Stomach (tissue), 9 donors: ENCODE results near the gene CHP2. TPM values are rescaled to one million over a fixed set of nuclear protein-coding genes. Genes with fewer than 3 reads are reported as not detected.
A peak's percentile ranks its signal among the peaks of the same experiment; 100 is the strongest.

Source experiments
- DNase-seq, 2 donors: peaks; one replicate each; pipeline versions ENCODE4 v3.0.0 to v3.0.0-alpha.2; 2013 to 2019
- H3K27ac ChIP-seq, 5 donors: fragments of 200-600 bp in 4 of 5; sonication (generic) in 4 of 5; one replicate each; pipeline ENCODE4 v1.5.1; 2013 to 2019; ENCODE audit warnings: mild to moderate bottlenecking in 1 of 5, moderate library complexity in 1 of 5
- H3K27me3 ChIP-seq, 3 donors: fragments of 200-600 bp; sonication (generic); one replicate each; pipeline ENCODE4 v1.5.1; 2017 to 2019; ENCODE audit warnings: mixed run types in 1 of 3
- H3K36me3 ChIP-seq, 4 donors: fragments of 200-600 bp; sonication (generic); 1 replicate in 3 of 4; 2 replicates in 1 of 4; pipeline ENCODE4 v1.5.1; 2016 to 2019
- H3K4me1 ChIP-seq, 4 donors: fragments of 200-600 bp; sonication (generic); one replicate each; pipeline ENCODE4 v1.5.1; 2016 to 2019
- H3K4me3 ChIP-seq, 4 donors: fragments of 200-600 bp; sonication (generic) in 3 of 4; one replicate each; pipeline ENCODE4 v1.5.1; 2016 to 2019; ENCODE audit warnings: mild to moderate bottlenecking in 1 of 4
- H3K9me3 ChIP-seq, 4 donors: fragments of 200-600 bp; sonication (generic); one replicate each; pipeline ENCODE4 v1.5.1; 2016 to 2019
- CTCF ChIP-seq, 7 experiments: fragments of 450-650 bp in 4 of 7; fragments of 200-600 bp in 3 of 7; sonication (generic) in 3 of 7; IDR thresholded peaks; one replicate each; pipeline ENCODE4 v1.5.1; 2016 to 2019; ENCODE audit warnings: antibody characterized with exemption in 7 of 7, control low read depth in 2 of 7, mild to moderate bottlenecking in 1 of 7
- EP300 ChIP-seq: sonication (generic); formaldehyde crosslinking; IDR thresholded peaks from one replicate; pipeline ENCODE4 v1.6.1; 2017; ENCODE audit warnings: antibody characterized with exemption
- POLR2A ChIP-seq, 4 donors: fragments of 450-650 bp; IDR thresholded peaks; one replicate each; pipeline ENCODE4 v1.6.1; 2016; ENCODE audit warnings: antibody characterized with exemption in 4 of 4, control low read depth in 2 of 4, mild to moderate bottlenecking in 1 of 4, moderate library complexity in 1 of 4
- POLR2AphosphoS5 ChIP-seq, 3 donors: sonication (generic); formaldehyde crosslinking; IDR thresholded peaks; one replicate each; pipeline ENCODE4 v1.6.1; 2016; ENCODE audit warnings: antibody characterized with exemption in 3 of 3
- whole genome bisulfite sequencing, 5 donors: extraction: QIAGEN DNeasy Blood & Tissue Kit in 3 of 5; methylation state at CpG; one replicate each; pipeline versions ENCODE4 v1.1.5 to v1.1.7; 2013 to 2018; 5-methylcytosine and 5-hydroxymethylcytosine counted together
- intact Hi-C: fragments of 100-400 bp; cut with DNase I; formaldehyde crosslinking; loops from one replicate; pipeline ENCODE4 v1.15.1; 2023; ENCODE audit warnings: low total_unique reads
- polyA plus RNA-seq, 3 donors: library from polyadenylated mRNA; stranded (reverse); fragments of 200-250 nt; gene quantifications; one replicate each; pipeline ENCODE4 v1.2.3, GENCODE V29; 2013
- total RNA-seq, 5 donors: library from RNA; depleted of rRNA; stranded (reverse); fragments of >200 nt; gene quantifications; one replicate each; pipeline versions ENCODE4 v1.1.0 to v1.2.3, GENCODE V29; 2014 to 2016
- donor health status: healthy with polysubstance abuse.
- donor health status: Bipolar disorder and iron deficiency.
- donor health status: healthy.

Gene CHP2
- total and polyA plus RNA-seq, 8 donors = 0.05 to 116 (median 1.0) TPM; not detected in 4

- Histone ChIP-seq H3K27me3 (peaks cover 0 to 21% (median 0%) of the 10 kb centered on the region in 3 donors), H3K27ac (no peak overlapping the region), H3K4me3 (no peak overlapping the region), H3K9me3 (peaks cover 0 to 2% (median 0%) of the 10 kb centered on the region in 4 donors), H3K36me3 (no peaks in the 10 kb centered on the region), H3K4me1 (no peaks in the 10 kb centered on the region)
- no peak for DNase-seq
- WGBS, 5 donors = 50 to 72% (median 65%) methylated on average over 3 of the region's 3 CpGs
- intact Hi-C loops = no loop called here
- no peak for TF ChIP-seq EP300
- no peak for TF ChIP-seq CTCF (IDR thresholded peaks at IDR 0.05)
- TF ChIP-seq POLR2AphosphoS5 (IDR thresholded peaks at IDR 0.05) = no peak
- TF ChIP-seq POLR2A (IDR thresholded peaks at IDR 0.05) = no peak
Observed at GRCh38 chr16:23788685-23789084, 33.9 kb downstream of the CHP2 start.

- 68 to 77% (median 76%) methylated on average over 6 of the region's 6 CpGs for WGBS, 5 donors
- Histone ChIP-seq H3K36me3 (no peaks in the 10 kb centered on the region), H3K4me1 (no peaks in the 10 kb centered on the region), H3K27me3 (peaks cover 0 to 10% (median 0%) of the 10 kb centered on the region in 3 donors), H3K4me3 (no peak overlapping the region), H3K27ac (no peak overlapping the region), H3K9me3 (no peaks in the 10 kb centered on the region)
- DNase-seq = no peak
- TF ChIP-seq POLR2AphosphoS5 (IDR thresholded peaks at IDR 0.05) (no peak), POLR2A (IDR thresholded peaks at IDR 0.05) (no peak), CTCF (IDR thresholded peaks at IDR 0.05) (no peak), EP300 (no peak)
- intact Hi-C loops = no loop called here
Observed at GRCh38 chr16:23795378-23795777, 40.6 kb downstream of the CHP2 start.

- intact Hi-C loops = no loop called here
- H3K9me3 ChIP-seq = no peaks in the 10 kb centered on the region
- 78 to 84% (median 81%) methylated on average over 2 of the region's 2 CpGs for WGBS, 5 donors
- no peak for TF ChIP-seq EP300
- TF ChIP-seq POLR2A (IDR thresholded peaks at IDR 0.05) = no peak
- no peak for TF ChIP-seq POLR2AphosphoS5 (IDR thresholded peaks at IDR 0.05)
- no peak for TF ChIP-seq CTCF (IDR thresholded peaks at IDR 0.05)
- H3K4me3 ChIP-seq = no peak overlapping the region
- H3K27ac ChIP-seq = no peak overlapping the region
- no peak for DNase-seq
- no peaks in the 10 kb centered on the region for H3K36me3 ChIP-seq
- H3K4me1 ChIP-seq = no peaks in the 10 kb centered on the region
- peaks cover 0 to 10% (median 0%) of the 10 kb centered on the region in 3 donors for H3K27me3 ChIP-seq
Observed at GRCh38 chr16:23796941-23797340, 42.1 kb downstream of the CHP2 start.

GRCh38 chr16:23801378-23801777, 46.6 kb downstream of the CHP2 start:
- Histone ChIP-seq H3K9me3 (no peaks in the 10 kb centered on the region), H3K27ac (no peak overlapping the region), H3K27me3 (peaks cover 0 to 10% (median 0%) of the 10 kb centered on the region in 3 donors), H3K4me1 (peaks cover 0 to 17% (median 10%) of the 10 kb centered on the region in 4 donors), H3K36me3 (no peaks in the 10 kb centered on the region), H3K4me3 (no peak overlapping the region)
- 4 to 9% (median 6%) methylated on average over 4 to 5 of the region's 5 CpGs for WGBS, 5 donors
- intact Hi-C loops = loop anchor here (10.0 kb wide), 1 partner anchor 233 kb away; no protein-coding TSS in a partner anchor
- TF ChIP-seq EP300 = no peak
- peak in 5 of 7 experiments; percentile 48 to 62 (median 57) for TF ChIP-seq CTCF (IDR thresholded peaks at IDR 0.05)
- TF ChIP-seq POLR2A (IDR thresholded peaks at IDR 0.05) = no peak
- no peak for TF ChIP-seq POLR2AphosphoS5 (IDR thresholded peaks at IDR 0.05)
- DNase-seq = peak; percentile 83 to 85
